ENCODE results near the gene IWS1. TPM values are rescaled to one million over a fixed set of nuclear protein-coding genes. Genes with fewer than 3 reads are reported as not detected.

IWS1 gene
- 33.2 to 46.6 TPM (median 37.4 TPM) in 5 replicates for total RNA-seq (2022; extraction: Qiagen RNA extraction)

GRCh38 chr2:127526132-127527000, at the start of gene IWS1:
Gene IWS1, minus strand, starts transcription at chr2:127526489. Its CDS starts 281 bp downstream, at chr2:127526208.

DNA sequence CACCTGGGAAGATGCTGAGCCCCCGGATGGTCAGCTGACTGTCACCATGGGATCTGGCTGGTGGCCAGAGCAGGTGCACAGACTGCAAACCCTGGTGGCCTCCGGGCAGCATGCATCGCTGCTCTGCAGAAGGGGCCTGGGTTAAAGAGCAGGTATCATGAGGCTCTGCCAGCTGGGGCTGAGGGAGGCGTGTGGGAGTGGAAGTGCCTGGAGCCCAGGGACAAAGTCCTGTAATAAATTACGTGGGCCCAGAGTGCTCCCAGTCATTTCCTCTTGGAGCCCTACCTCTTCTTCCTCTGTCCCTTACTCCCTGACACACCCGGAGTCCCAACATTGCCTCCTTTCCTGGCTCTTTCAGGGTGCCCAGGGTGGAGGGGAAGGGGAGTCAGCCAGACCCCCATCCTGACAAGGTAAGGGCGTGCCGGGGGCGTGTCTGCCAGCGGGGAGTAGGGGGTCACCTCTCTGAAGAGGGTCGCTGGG, 9.2 kb upstream of the IWS1 start, which contains the start of gene MYO7B:
Gene MYO7B, plus strand, starts transcription at position 262 of the 480 bp plus-strand sequence. CDS start 24,040 bp downstream, outside the sequence.

Other genes starting within 250 kb of the IWS1 start
- 37.5 to 46.9 TPM (median 39.9 TPM) in 5 replicates for gene ERCC3, start 232.3 kb downstream of the IWS1 start, total RNA-seq (2022; extraction: Qiagen RNA extraction)
- gene MAP3K2, start 138.5 kb downstream of the IWS1 start, total RNA-seq (2022; extraction: Qiagen RNA extraction) = 13.0 to 20.7 TPM (median 19.5 TPM) in 5 replicates
- gene PROC, start 108.1 kb downstream of the IWS1 start, total RNA-seq (2022; extraction: Qiagen RNA extraction) = 5.0 to 5.8 TPM (median 5.5 TPM) in 5 replicates
- 0.14 to 0.62 TPM (median 0.23 TPM) in 5 replicates for gene MYO7B, start 9.2 kb upstream of the IWS1 start, total RNA-seq (2022; extraction: Qiagen RNA extraction)
- gene GPR17, start 119.7 kb upstream of the IWS1 start, total RNA-seq (2022; extraction: Qiagen RNA extraction) = 0.07 to 0.13 TPM (median 0.10 TPM) in 3 of 5 replicates, not detected in the others
- gene LIMS2, start 149.0 kb upstream of the IWS1 start, total RNA-seq (2022; extraction: Qiagen RNA extraction) = 5.8 to 10.2 TPM (median 7.8 TPM) in 5 replicates
- 4.6 to 6.1 TPM (median 5.8 TPM) in 5 replicates for gene SFT2D3, start 175.0 kb upstream of the IWS1 start, total RNA-seq (2022; extraction: Qiagen RNA extraction)

All from A549 treated with AZD2906 at 1 μM for 4 hours (cell line).